Measurements from ENCODE around the gene ARL6IP1.

- no peak for TF ChIP-seq EZH2 (IDR thresholded peaks at IDR 0.05)
- TF ChIP-seq POLR2AphosphoS5 (IDR thresholded peaks at IDR 0.05; ENCODE audit: borderline replicate concordance, low read depth, low read length): no peak
- TF ChIP-seq FOXP2 (optimal IDR thresholded peaks at IDR 0.05; ENCODE audit: control extremely low read depth, extremely low read length, insufficient read depth): no peak
Measured at GRCh38 chr16:18789515-18789849, 11.9 kb downstream of the ARL6IP1 start.

Measured in SK-N-MC (cell line).